Colonic mucosa (tissue), 4 donors: ENCODE results near the gene ROR2. TPM values are rescaled to one million over a fixed set of nuclear protein-coding genes. Genes with fewer than 3 reads are reported as not detected.

Experiments used
- DNase-seq: peaks from one replicate; pipeline ENCODE4 v3.0.0-alpha.2; 2020
- H3K27ac ChIP-seq: fragments of 200-600 bp; one replicate; pipeline ENCODE4 v1.8.0; 2021
- H3K27me3 ChIP-seq: fragments of 200-600 bp; one replicate; pipeline ENCODE4 v1.8.0; 2021
- H3K36me3 ChIP-seq: fragments of 200-600 bp; one replicate; pipeline ENCODE4 v1.8.0; 2021
- H3K4me1 ChIP-seq: fragments of 200-600 bp; one replicate; pipeline ENCODE4 v1.8.0; 2021; ENCODE audit warnings: mild to moderate bottlenecking
- H3K4me3 ChIP-seq: fragments of 200-600 bp; one replicate; pipeline ENCODE4 v1.8.0; 2021
- H3K9ac ChIP-seq, 2 donors: one replicate each; pipeline ENCODE4 v1.7.0; 2013; ENCODE audit warnings: control low read depth in 2 of 2, low read depth in 2 of 2, low read length in 2 of 2
- H3K9me3 ChIP-seq: fragments of 200-600 bp; one replicate; pipeline ENCODE4 v1.8.0; 2021
- intact Hi-C: fragments of 100-400 bp; cut with DNase I; formaldehyde crosslinking; loops from one replicate; pipeline ENCODE4 v1.14.1; 2022
- total RNA-seq, 2 donors: library from RNA; stranded (reverse); fragmentation: NEBNext Ultra II Directional in 1 of 2; extraction: Animal tissue kit (Norgen Biotek cat#: 25700) in 1 of 2; gene quantifications; one replicate each; pipeline ENCODE4 v1.2.1, GENCODE V29; 2021
- TF ChIP-seq, protein P1 (sequence below): fragments of 200-600 bp; IDR thresholded peaks from one replicate; pipeline ENCODE4 v1.8.0; 2022; ENCODE audit warnings: antibody characterized with exemption, mild to moderate bottlenecking
- donor health status: healthy.
- donor health status: DM: no; HTN: no; CAD: no.
- donor health status: DM: no; HTN: no; CAD: no.

ROR2 gene
- total RNA-seq, 2 donors from 2014 or later, result 1.7 to 9.1 TPM

DNA sequence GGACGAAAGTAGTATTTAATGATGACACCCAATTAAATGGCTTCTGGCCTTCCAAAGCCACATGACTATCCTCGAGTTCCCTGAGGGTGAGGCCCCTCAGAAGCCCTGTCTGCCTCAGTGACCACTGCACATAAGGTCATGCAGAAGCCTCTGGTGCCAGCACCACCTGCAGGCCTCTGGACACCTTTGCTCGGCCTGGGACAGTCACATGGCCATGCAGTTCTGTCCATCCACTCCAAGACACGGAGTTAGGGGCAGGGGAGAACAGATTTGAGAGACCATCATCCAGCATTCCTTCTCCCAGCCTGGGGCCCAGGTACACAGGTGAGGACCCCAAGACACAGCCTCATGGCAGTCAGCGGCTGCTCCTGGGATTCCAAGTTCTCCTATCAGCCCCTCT lies 145.0 kb downstream of the ROR2 start:
- H3K9ac ChIP-seq, result no peak overlapping the region
- TF ChIP-seq, protein P1, sequence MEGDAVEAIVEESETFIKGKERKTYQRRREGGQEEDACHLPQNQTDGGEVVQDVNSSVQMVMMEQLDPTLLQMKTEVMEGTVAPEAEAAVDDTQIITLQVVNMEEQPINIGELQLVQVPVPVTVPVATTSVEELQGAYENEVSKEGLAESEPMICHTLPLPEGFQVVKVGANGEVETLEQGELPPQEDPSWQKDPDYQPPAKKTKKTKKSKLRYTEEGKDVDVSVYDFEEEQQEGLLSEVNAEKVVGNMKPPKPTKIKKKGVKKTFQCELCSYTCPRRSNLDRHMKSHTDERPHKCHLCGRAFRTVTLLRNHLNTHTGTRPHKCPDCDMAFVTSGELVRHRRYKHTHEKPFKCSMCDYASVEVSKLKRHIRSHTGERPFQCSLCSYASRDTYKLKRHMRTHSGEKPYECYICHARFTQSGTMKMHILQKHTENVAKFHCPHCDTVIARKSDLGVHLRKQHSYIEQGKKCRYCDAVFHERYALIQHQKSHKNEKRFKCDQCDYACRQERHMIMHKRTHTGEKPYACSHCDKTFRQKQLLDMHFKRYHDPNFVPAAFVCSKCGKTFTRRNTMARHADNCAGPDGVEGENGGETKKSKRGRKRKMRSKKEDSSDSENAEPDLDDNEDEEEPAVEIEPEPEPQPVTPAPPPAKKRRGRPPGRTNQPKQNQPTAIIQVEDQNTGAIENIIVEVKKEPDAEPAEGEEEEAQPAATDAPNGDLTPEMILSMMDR, result no peak
- H3K4me3 ChIP-seq, result no peak overlapping the region
- no peaks in the 10 kb centered on the region for H3K9me3 ChIP-seq
- intact Hi-C loops, result no loop called here
- H3K4me1 ChIP-seq, result no peaks in the 10 kb centered on the region
- H3K27ac ChIP-seq, result no peak overlapping the region
- no peaks in the 10 kb centered on the region for H3K36me3 ChIP-seq
- H3K27me3 ChIP-seq, result no peaks in the 10 kb centered on the region
- DNase-seq, result no peak

DNA sequence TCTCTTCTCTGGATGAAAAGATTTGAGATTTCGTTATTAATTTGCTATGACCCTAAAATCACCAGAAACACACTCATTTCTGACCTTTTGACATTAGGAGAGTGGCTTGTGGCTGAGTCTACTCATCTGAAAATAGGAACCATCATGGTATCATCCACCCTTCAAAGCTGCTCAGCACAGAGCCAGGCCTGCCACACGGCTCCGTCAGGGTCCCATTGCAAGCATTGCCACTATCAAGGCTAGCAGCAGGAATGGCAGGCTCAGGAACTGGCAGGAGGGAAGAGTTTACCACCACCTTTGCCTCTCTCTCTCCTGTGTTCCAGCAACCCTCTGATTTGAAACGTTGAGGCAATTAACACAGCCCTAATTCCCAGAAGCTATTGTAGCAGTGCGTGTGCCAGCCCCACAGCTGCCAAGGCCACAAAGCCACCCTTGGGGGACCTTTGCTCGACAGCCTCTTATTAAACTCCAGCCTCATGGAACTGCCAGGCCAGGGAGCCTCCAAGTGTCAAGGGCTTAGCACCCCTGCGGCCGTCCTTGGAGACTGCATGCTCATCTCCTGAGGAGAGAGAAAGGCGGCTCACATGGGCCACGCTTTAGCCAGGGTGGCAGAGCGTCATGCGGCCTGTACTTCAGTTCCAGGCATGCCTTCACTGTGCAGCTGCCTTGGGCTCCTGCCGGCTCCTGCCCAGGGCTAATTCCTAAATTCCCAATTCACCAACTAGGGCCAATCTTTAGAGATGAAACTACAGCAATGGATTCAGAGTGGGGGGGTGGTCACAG lies 145.9 kb downstream of the ROR2 start:
- H3K27ac ChIP-seq, result no peak overlapping the region
- H3K9ac ChIP-seq, result no peak overlapping the region
- TF ChIP-seq, protein P1, result no peak
- H3K4me3 ChIP-seq, result no peak overlapping the region
- intact Hi-C loops, result no loop called here
- DNase-seq, result no peak
- H3K36me3 ChIP-seq, result no peaks in the 10 kb centered on the region
- H3K27me3 ChIP-seq, result no peaks in the 10 kb centered on the region
- H3K9me3 ChIP-seq, result no peaks in the 10 kb centered on the region
- H3K4me1 ChIP-seq, result peaks cover 1% of the 10 kb centered on the region

DNA sequence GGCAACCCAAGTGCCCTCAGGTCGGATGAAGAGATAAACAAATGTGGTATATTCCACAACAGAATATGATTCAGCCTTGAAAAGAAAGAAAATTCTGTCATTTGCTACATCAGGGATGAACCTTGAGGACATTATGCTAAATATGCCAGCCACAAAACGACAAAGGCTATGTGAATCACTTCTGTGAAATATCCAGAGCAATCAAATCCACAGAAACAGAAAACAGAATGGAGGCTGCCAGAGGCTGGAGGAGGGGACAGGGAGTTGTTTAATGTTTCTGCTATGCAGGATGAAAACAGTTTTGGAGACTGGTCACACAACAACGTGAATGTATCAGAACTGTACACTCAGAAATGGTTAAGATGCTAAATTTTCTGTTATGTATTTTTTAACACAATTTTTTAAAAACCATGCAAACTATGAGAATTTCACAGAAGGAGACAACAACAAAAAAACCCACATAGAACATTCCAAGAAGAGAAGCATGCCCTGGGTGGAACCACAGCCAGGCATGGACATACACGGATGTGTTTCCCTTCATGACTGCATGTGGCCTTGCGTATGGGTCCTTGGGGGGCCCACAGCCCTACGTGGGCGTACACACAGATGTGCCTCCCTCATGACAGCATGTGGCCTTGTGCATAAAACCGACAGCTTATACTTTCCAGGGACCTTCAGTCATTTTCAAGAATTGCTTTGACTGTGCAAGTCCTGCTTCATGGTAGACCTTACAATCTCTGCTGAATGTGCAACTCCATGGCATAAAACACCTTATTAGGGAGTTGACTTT lies 146.7 kb downstream of the ROR2 start:
- H3K4me1 ChIP-seq, result peaks cover 2% of the 10 kb centered on the region
- H3K9ac ChIP-seq, result no peak overlapping the region
- H3K27ac ChIP-seq, result no peak overlapping the region
- intact Hi-C loops, result no loop called here
- H3K9me3 ChIP-seq, result no peaks in the 10 kb centered on the region
- TF ChIP-seq, protein P1, result no peak
- no peak for DNase-seq
- no peak overlapping the region for H3K4me3 ChIP-seq
- no peaks in the 10 kb centered on the region for H3K36me3 ChIP-seq
- H3K27me3 ChIP-seq, result no peaks in the 10 kb centered on the region

DNA sequence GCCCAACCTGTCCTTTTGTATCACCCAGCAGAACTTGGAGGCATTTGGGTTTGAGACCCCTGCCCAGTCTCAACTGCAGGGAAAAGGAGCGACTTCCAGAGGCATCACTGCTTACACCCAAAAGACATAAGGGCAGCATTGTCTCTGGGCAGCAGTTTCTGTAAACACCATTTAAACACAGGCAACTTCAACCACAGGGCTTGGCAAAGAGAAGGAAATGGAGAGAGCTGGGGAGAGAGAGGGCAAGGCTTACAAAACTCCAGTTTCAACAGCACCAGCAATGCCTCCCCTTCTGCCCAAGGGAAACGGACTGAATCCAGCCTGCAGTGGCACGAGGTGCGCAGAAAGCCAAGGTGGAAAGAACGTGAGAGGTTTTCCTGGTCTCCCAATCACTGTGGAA lies 147.6 kb downstream of the ROR2 start:
- no peaks in the 10 kb centered on the region for H3K27me3 ChIP-seq
- no peak overlapping the region for H3K27ac ChIP-seq
- H3K9me3 ChIP-seq, result no peaks in the 10 kb centered on the region
- intact Hi-C loops, result no loop called here
- H3K4me3 ChIP-seq, result no peak overlapping the region
- H3K9ac ChIP-seq, result no peak overlapping the region
- peaks cover 2% of the 10 kb centered on the region for H3K4me1 ChIP-seq
- H3K36me3 ChIP-seq, result no peaks in the 10 kb centered on the region
- TF ChIP-seq, protein P1, result no peak
- DNase-seq, result no peak

DNA sequence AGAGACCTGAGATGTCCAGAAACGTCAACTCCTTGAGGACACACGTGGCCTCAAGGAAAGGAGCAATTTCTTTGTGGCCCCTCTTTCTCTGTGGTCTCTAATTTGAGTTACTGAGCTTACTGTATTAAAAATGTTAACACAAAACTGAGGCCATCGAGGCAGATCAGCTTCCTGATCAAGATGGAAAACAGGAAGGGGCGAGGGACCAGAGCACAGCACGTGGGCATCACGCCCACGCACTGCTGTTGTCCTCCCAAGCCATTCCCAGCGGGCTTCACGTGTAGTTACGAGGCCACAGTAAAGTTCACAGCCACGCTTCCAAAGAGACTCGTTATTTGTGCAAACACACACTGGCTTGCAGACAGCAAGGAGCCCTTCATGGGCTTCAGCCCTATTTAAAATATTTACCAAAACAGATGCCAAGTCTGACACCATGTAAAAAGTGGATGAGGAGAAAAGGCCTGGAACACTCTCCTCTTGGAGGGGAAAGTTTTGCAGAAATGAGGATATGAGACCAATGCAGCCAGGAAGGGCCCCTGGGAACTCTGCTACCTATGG lies 149.5 kb downstream of the ROR2 start:
- Histone ChIP-seq H3K9me3 (no peaks in the 10 kb centered on the region), H3K9ac (no peak overlapping the region), H3K27ac (no peak overlapping the region), H3K4me1 (peaks cover 2% of the 10 kb centered on the region), H3K4me3 (no peak overlapping the region), H3K36me3 (no peaks in the 10 kb centered on the region), H3K27me3 (no peaks in the 10 kb centered on the region)
- intact Hi-C loops, result no loop called here
- TF ChIP-seq, protein P1, result no peak
- no peak for DNase-seq
